Bronchial epithelial cell (primary cell): ENCODE results near the gene MRPL48. TPM values are rescaled to one million over a fixed set of nuclear protein-coding genes. Genes with fewer than 3 reads are reported as not detected.

Experiments used
- DNase-seq: peaks from one replicate; pipeline ENCODE4 v3.0.0-alpha.2; 2010; ENCODE audit warnings: low read depth
- FAIRE-seq: peaks from 2 replicates; lab custom pipeline; 2011; peaks lifted over from hg19 to GRCh38; lab: Jason Lieb, UNC
- H3K27me3 ChIP-seq: 2 replicates; pipeline ENCODE4 v1.5.1; 2011; ENCODE audit warnings: low read length; ENCODE audit not compliant: control insufficient read depth, insufficient read depth
- H3K36me3 ChIP-seq: 2 replicates; pipeline ENCODE4 v1.5.1; 2011; ENCODE audit warnings: low read length; ENCODE audit not compliant: control insufficient read depth, insufficient read depth
- H3K4me3 ChIP-seq: 2 replicates; pipeline ENCODE4 v1.5.1; 2011; ENCODE audit warnings: mild to moderate bottlenecking, low read depth, low read length, control low read depth
- CTCF ChIP-seq: IDR thresholded peaks from 2 replicates; pipeline ENCODE4 v1.5.1; 2011; ENCODE audit warnings: mild to moderate bottlenecking, moderate library complexity, low read length, control low read depth, inconsistent platforms; ENCODE audit not compliant: insufficient read depth, severe bottlenecking
- total RNA-seq: library from RNA; depleted of rRNA; stranded (reverse); fragments of >200 nt; gene quantifications from 2 replicates; pipeline ENCODE4 v1.2.1, GENCODE V29; 2014

The MRPL48 gene
- total RNA-seq, 1 donor from 2014 or later, result 37.1 TPM

DNA sequence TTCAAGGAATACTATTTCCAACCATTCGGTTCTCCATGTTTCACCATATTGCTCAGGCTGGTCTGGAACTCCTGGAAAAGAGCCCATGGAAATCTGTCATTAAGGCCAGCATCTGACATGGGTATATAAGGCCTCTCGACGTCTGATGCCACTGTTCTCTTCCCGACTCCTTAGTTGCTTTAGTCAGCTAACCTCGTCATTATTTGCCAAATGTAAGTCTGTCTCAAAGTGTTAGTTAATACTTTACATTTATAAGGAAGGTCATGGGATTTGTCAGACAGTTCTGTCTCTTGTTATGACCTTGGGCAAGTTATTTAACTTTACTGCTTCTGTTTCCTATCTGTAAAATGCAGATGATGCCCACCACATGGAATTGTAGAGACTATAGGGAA is 1.6 kb downstream of the MRPL48 start:
- no peak for TF ChIP-seq CTCF
- DNase-seq, result no peak
- H3K27me3 ChIP-seq, result no peaks in the 10 kb centered on the region
- no peak overlapping the region for H3K4me3 ChIP-seq
- no peaks in the 10 kb centered on the region for H3K36me3 ChIP-seq
- FAIRE-seq, result no peak

DNA sequence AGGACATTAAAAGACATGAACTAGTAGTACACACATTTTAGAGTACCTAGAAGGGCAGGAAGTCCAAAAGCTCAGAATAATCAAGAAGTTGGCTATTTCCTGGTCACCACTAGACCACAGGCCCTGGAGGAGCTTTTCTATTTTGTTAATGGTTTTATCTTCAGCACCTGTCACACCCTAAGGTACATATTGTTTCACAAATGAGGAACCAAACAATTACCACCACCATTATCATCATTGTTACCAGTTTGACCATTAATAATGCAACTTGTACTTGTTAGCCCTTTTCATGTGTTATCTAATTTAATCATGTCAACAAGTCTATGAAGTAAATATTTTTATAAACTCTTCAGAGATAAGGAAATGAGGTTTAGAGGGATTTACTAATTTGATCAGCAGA is 4.9 kb downstream of the MRPL48 start:
- no peak for TF ChIP-seq CTCF
- DNase-seq (no peak), FAIRE-seq (no peak)
- Histone ChIP-seq H3K27me3 (no peaks in the 10 kb centered on the region), H3K36me3 (peaks cover 4% of the 10 kb centered on the region), H3K4me3 (no peak overlapping the region)

DNA sequence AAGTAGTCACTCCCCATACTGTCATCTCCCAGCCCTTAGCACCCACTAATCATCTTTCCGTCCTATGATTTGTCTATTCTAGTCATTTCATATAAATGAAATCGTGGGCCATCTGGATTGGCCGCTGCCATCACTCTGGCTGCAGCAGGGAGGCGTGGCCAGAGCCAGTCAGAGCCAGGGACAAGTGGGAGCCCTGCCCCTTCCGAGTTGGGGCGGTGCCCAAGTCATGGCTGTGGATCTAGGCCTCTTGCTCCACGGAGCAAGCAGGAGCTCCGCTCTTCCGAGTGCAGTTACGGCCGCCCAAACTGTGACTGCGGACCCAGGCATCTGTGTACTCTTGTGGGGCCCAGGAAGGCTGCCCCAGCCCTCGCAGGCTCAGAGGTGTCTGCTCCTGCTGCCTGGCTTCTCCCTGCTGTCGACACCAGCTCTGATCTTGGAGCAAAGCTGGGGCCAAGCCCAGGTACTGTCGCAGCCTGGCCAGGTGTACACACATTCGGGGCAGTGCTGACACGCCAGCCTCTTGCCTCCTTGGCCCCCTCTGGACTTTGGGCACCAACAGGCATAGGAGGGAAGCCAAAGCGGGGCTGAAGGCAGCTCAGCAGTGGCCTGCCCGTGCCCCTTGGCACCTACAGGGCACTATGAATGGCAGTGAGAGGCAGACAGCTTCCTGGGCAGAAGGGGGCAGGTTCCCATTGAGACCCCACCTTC is 8.4 kb downstream of the MRPL48 start:
- Histone ChIP-seq H3K4me3 (no peak overlapping the region), H3K27me3 (no peaks in the 10 kb centered on the region), H3K36me3 (peaks cover 5% of the 10 kb centered on the region)
- DNase-seq (no peak), FAIRE-seq (no peak)
- no peak for TF ChIP-seq CTCF

DNA sequence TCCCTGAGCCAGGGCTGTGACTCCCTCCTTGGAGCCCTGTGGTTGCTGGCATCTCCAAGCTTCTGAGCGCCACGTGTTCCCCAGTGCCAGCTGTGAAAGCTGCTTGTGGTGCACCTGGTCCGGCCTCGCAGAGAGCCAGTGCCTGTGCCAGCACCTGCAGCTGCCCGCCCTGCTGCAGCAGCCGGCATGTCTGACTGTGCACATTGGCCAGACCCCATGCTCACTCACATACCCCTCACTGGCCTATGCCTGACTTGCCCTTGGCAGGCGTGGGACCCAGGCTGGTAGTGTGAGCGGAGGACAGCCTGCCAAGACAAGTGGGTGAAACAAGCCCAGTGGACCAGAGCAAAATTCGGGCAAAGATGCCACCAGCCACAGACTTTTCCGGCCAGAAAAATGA is 9.8 kb downstream of the MRPL48 start:
- FAIRE-seq (no peak), DNase-seq (no peak)
- Histone ChIP-seq H3K4me3 (no peak overlapping the region), H3K27me3 (no peaks in the 10 kb centered on the region), H3K36me3 (peaks cover 5% of the 10 kb centered on the region)
- no peak for TF ChIP-seq CTCF

GRCh38 chr11:73800276-73800806 is 12.7 kb downstream of the MRPL48 start:
- no peak overlapping the region for H3K4me3 ChIP-seq
- no peak for DNase-seq
- FAIRE-seq, result no peak
- no peaks in the 10 kb centered on the region for H3K27me3 ChIP-seq
- peaks cover 5% of the 10 kb centered on the region for H3K36me3 ChIP-seq
- no peak for TF ChIP-seq CTCF
